ENCODE results near the gene PCED1B.
"Not testable (repeated sequence)": the region's sequence is repeated elsewhere in the genome, so short reads cannot be mapped to it uniquely, and the experiment has no call there.

The PCED1B gene

GRCh38 chr12:47164724-47165439 is 85.5 kb downstream of the PCED1B start:
- DNase-seq (ENCODE audit: low read depth), result no peak

- DNase-seq (ENCODE audit: low read depth), result no peak
Measured at GRCh38 chr12:47165934-47166333, 86.5 kb downstream of the PCED1B start.

- DNase-seq (ENCODE audit: low read depth), result no peak
Measured at GRCh38 chr12:47166365-47166764, 86.9 kb downstream of the PCED1B start.

GRCh38 chr12:47170281-47170680 is 90.9 kb downstream of the PCED1B start:
- DNase-seq (ENCODE audit: low read depth), result not testable (repeated sequence)

GRCh38 chr12:47178014-47178413 is 98.6 kb downstream of the PCED1B start:
- DNase-seq (ENCODE audit: low read depth), result no peak

GRCh38 chr12:47182164-47182938 is 102.9 kb downstream of the PCED1B start:
- DNase-seq (ENCODE audit: low read depth), result not testable (repeated sequence)

GRCh38 chr12:47184229-47184628 is 104.8 kb downstream of the PCED1B start:
- no peak for DNase-seq (ENCODE audit: low read depth)

GRCh38 chr12:47184813-47185212 is 105.4 kb downstream of the PCED1B start:
- no peak for DNase-seq (ENCODE audit: low read depth)

- no peak for DNase-seq (ENCODE audit: low read depth)
Measured at GRCh38 chr12:47186246-47186645, 106.8 kb downstream of the PCED1B start.

- no peak for DNase-seq (ENCODE audit: low read depth)
Measured at GRCh38 chr12:47188576-47189441, 109.4 kb downstream of the PCED1B start.

GRCh38 chr12:47189728-47190127 is 110.3 kb downstream of the PCED1B start:
- DNase-seq (ENCODE audit: low read depth), result no peak

- no peak for DNase-seq (ENCODE audit: low read depth)
Measured at GRCh38 chr12:47190271-47190750, 110.9 kb downstream of the PCED1B start.

- DNase-seq (ENCODE audit: low read depth), result no peak
Measured at GRCh38 chr12:47190905-47191304, 111.5 kb downstream of the PCED1B start.

GRCh38 chr12:47192051-47192450 is 112.6 kb downstream of the PCED1B start:
- no peak for DNase-seq (ENCODE audit: low read depth)

- DNase-seq (ENCODE audit: low read depth), result no peak
Measured at GRCh38 chr12:47193066-47193465, 113.6 kb downstream of the PCED1B start.

- no peak for DNase-seq (ENCODE audit: low read depth)
Measured at GRCh38 chr12:47194501-47194900, 115.1 kb downstream of the PCED1B start.

GRCh38 chr12:47200446-47200845 is 121.0 kb downstream of the PCED1B start:
- DNase-seq (ENCODE audit: low read depth), result no peak

GRCh38 chr12:47201190-47201589 is 121.8 kb downstream of the PCED1B start:
- not testable (repeated sequence) for DNase-seq (ENCODE audit: low read depth)

GRCh38 chr12:47202176-47202575 is 122.8 kb downstream of the PCED1B start:
- no peak for DNase-seq (ENCODE audit: low read depth)

- DNase-seq (ENCODE audit: low read depth), result no peak
Measured at GRCh38 chr12:47205532-47206449, 126.4 kb downstream of the PCED1B start.
